ENCODE results near the gene RMND5A.
"Not testable (repeated sequence)": the region's sequence is repeated elsewhere in the genome, so short reads cannot be mapped to it uniquely, and the experiment has no call there.

The RMND5A gene

GRCh38 chr2:86714579-86715173, 5.4 kb upstream of the RMND5A start:
- not testable (repeated sequence) for DNase-seq (ENCODE audit: low spot score)

DNA sequence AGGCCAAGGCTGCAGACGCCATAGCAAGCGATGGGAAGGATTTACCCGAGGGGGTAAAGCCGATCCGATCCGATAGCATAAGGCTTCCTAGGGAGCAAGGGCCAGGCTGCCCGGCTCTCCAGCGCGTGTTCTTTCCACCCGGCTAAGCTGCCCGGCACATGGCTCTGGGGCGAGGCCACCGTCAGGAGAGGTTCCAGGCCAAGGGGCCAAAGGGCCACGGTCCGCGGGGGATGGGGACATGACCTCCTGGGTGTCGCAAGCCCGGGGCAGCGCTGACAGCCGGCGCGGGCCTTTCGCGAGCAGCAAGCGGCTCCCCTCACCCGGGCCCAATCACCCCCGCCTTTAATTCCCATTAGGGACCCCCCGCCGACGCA, 841 bp upstream of the RMND5A start:
- not testable (repeated sequence) for DNase-seq (ENCODE audit: low spot score)

- DNase-seq (ENCODE audit: low spot score): peak; percentile 40
Observed at GRCh38 chr2:86720540-86721320, 639 bp downstream of the RMND5A start.

- not testable (repeated sequence) for DNase-seq (ENCODE audit: low spot score)
Observed at GRCh38 chr2:86725706-86726105, 5.6 kb downstream of the RMND5A start.

DNA sequence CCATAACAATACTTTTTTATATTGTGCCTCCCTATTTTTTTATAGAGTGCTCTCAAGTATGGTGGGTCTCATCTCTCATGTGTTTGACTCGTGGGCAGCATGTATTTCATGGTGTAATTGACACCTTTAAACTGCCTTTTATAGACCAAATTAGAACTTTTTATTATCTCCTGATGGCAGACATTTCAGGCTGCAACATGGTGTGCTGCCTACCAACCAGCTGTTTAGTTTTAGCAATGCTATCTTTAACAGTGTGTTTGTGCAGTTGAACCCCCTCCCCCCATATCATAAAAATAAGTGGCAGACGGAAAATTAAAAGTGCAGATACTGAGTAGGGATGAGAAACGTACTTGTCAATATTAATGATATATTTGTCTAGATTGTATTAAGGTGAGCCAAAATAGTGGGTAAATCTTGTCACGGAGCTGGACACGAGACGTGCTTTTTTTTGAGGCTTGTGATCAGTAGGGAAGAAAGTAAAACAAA, 12.0 kb downstream of the RMND5A start:
- DNase-seq (ENCODE audit: low spot score): peak; percentile 54

- DNase-seq (ENCODE audit: low spot score): not testable (repeated sequence)
Observed at GRCh38 chr2:86732837-86733236, 12.7 kb downstream of the RMND5A start.

DNA sequence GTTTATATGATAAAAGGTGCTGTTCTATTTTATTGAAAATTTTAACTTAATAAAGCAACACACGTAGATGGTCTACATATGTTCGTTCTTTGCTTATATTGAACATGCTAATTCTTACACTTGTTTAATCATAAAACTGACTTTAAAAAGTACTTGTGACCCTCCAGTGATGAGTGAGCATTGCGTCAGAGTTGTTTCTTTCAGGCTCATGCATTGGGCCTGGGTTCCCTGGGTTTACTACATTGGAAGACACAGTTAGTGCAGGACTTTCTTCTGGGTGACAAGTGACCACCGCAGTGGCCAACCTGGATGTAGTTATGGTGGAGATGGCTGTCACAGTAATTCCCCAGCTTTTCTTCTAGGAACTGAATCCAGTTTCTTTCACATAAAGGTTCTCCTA, 13.4 kb downstream of the RMND5A start:
- not testable (repeated sequence) for DNase-seq (ENCODE audit: low spot score)

DNA sequence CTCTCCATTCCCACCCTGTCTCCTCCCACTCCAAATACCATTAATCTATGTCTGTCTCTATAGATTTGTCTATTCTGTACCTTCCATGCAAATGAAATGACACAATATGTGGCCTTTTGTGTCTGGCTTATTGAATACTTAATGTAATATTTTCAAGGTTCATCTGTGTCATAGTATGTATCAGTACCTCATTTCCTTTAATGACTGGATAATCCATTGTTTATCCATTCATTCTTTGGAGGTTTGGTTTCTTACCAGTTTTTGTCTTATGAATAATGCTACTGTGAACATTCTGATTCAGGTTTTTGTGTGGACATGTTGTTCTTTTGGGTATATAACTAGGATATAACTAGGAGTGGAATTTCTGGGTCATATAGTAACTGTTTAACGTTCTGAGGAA, 14.8 kb downstream of the RMND5A start:
- DNase-seq (ENCODE audit: low spot score): not testable (repeated sequence)

GRCh38 chr2:86739485-86739884, 19.4 kb downstream of the RMND5A start:
- DNase-seq (ENCODE audit: low spot score): not testable (repeated sequence)

DNA sequence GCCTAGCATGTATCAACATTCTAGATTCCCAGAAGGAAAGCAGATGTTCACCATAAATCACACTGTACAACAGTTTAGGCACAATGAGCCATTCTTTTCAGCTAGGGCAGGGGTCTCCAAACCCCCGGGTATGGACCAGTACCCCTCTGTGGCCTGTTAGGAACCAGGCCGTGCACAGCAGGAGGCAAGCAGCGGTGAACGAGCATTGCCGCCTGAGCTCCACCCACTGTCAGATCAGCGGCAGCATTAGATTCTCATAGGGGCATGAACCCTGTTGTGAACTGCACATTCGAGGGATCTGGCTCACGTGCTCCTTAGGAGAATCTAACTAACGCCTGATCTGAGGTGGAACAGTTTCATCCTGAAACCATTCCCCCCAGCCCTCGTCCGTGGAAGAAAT, 19.8 kb downstream of the RMND5A start:
- DNase-seq (ENCODE audit: low spot score): not testable (repeated sequence)

DNA sequence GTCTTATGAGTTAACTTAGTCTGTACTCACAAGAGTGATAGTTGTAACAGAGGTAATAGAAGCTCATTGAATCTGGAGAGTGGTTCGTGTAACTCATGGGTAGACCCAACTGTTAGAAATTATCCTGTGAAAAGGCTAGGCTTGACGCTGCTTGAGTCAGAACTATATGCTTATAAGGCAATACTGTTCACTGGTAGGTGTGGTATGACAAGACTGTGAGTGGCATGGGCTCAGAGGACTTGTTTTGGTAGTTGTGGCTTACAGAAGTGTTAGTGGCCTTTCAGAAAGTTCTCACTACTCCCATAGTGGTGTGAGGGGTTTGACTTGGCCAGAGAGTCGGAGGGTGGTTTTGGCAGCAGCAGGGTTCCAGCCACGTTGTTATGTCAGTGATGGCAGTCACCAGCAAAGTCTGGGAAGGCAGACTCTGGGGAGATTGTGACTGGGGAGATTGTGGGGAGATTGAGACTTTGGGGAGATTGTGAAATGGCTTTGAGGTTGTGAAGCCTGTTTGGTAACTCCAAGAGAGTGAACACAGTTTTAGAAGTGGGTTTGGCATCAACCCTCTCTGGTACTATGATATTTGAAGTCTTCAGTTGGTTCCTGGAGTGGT, 21.9 kb downstream of the RMND5A start:
- not testable (repeated sequence) for DNase-seq (ENCODE audit: low spot score)

- no peak for DNase-seq (ENCODE audit: low spot score)
Observed at GRCh38 chr2:86744152-86744551, 24.1 kb downstream of the RMND5A start.

- DNase-seq (ENCODE audit: low spot score): no peak
Observed at GRCh38 chr2:86746939-86747338, 26.8 kb downstream of the RMND5A start.

GRCh38 chr2:86747711-86748639, 27.9 kb downstream of the RMND5A start:
- peak; percentile 65 for DNase-seq (ENCODE audit: low spot score)

DNA sequence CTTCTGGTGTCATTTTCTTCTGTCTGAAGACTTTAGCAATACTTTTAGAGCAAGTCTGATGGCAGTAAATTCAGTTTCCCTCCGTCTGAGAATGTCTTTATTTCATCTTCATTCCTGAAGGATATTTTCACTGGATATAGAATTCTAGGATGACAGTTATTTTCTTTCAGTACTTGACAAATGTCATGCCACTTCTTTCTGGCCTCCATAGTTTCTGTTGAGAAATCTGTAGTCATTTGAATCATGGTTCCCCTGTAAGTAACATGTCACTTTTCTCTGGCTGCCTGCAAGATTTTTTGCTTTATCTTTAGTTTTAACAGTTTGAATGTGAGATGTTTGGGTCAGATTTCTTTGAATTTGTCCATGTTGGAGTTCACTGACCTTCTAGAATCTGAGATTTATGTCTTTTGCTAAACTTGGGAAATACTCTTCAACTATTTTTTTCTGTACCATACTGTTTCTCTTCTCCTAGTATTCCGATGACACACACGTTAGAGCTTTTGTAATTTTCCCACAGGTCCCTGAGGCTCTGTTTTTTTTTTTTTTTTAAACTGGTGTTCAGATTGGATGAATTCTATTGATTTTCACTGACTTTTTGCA, 30.2 kb downstream of the RMND5A start:
- DNase-seq (ENCODE audit: low spot score): no peak

- no peak for DNase-seq (ENCODE audit: low spot score)
Observed at GRCh38 chr2:86751778-86752177, 31.7 kb downstream of the RMND5A start.

- DNase-seq (ENCODE audit: low spot score): no peak
Observed at GRCh38 chr2:86752934-86753333, 32.8 kb downstream of the RMND5A start.

- DNase-seq (ENCODE audit: low spot score): no peak
Observed at GRCh38 chr2:86753606-86754005, 33.5 kb downstream of the RMND5A start.

DNA sequence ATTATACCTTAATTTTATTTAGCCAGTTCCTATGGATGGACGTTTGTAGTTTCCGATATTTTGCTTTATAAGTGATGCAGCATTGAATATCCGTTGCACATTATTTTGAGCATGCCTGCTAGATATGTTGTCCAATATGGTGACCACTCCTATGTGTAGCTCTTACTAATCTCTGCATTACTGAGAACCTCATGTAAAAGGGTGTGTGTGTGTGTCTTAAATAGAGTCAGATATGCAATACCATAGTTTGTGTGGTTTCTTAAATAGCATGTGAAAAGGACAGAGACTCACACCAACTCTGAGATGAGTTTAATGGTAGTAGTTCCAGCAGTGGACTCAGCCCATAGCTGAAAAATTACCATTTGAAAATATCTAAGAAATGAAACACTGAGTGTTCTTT, 38.3 kb downstream of the RMND5A start:
- no peak for DNase-seq (ENCODE audit: low spot score)

- DNase-seq (ENCODE audit: low spot score): no peak
Observed at GRCh38 chr2:86760371-86760770, 40.3 kb downstream of the RMND5A start.

DNA sequence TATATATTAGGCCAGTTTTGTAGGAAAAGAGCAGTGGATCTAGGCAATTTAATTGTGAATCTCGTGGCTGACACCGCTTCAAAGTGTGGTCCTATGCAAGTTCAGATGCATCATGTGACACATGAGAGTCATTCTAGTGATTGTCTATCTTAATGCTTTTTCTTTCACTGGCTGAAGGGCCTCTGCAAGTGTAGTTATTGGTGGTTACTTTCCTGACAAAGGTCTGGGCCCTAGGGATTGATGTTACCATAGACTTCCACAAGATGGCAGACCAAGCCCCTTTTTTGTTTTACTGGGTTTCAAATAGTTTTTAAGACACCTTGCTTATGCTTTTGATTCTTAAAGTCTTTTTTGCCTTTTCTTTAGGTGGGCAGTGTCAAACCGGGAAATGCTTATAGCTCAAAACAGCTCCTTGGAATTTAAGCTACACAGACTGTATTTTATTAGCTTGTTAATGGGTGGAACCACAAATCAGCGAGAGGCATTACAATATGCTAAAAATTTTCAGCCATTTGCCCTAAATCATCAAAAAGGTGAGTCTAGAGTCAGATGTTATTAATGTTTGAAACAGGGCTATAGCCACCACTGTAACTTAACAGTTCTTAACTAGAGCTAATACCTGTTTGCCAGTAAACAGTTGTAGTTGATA, 44.7 kb downstream of the RMND5A start:
- DNase-seq (ENCODE audit: low spot score): peak; percentile 61

Measured in hematopoietic multipotent progenitor cell treated with erythropoietin and hydrocortisone succinate and interleukin-3 and kit ligand, for 15 days (in vitro differentiated cells).